ENCODE measurements around the gene ZBTB39.
"Not testable (repeated sequence)": the region's sequence is repeated elsewhere in the genome, so short reads cannot be mapped to it uniquely, and the experiment has no call there.

The ZBTB39 gene

DNA sequence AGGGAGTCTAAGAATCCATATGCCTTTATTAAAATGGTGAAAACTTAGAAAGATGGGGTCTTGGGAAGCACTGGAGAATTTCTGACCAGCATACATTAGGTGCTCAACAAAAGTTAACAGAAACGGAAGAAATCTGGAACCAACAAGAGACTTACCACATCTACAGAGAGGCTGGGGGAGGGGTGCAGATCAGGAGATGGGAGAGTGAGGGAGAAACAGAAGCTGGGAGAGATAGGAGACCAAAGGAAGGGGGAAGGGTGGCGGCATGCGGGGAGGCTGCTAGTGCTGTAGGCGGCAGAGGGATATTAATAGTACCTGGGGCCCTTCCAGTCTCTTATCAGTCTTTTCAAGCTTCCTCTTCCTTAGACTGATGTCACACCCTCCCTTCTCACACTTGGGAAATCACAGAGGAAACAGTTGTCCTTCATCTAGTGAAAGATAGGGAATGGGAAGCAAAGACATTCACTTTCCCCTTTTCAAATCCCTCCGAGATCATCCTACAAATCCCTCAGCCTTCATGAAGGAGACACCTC lies 18.1 kb downstream of the ZBTB39 start:
- TF ChIP-seq, protein P1, sequence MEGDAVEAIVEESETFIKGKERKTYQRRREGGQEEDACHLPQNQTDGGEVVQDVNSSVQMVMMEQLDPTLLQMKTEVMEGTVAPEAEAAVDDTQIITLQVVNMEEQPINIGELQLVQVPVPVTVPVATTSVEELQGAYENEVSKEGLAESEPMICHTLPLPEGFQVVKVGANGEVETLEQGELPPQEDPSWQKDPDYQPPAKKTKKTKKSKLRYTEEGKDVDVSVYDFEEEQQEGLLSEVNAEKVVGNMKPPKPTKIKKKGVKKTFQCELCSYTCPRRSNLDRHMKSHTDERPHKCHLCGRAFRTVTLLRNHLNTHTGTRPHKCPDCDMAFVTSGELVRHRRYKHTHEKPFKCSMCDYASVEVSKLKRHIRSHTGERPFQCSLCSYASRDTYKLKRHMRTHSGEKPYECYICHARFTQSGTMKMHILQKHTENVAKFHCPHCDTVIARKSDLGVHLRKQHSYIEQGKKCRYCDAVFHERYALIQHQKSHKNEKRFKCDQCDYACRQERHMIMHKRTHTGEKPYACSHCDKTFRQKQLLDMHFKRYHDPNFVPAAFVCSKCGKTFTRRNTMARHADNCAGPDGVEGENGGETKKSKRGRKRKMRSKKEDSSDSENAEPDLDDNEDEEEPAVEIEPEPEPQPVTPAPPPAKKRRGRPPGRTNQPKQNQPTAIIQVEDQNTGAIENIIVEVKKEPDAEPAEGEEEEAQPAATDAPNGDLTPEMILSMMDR (IDR thresholded peaks at IDR 0.05; ENCODE audit: low read length, missing control alignments): no peak
- no peak overlapping the region for H3K4me3 ChIP-seq (replicated peaks; ENCODE audit: low read depth, low read length)

DNA sequence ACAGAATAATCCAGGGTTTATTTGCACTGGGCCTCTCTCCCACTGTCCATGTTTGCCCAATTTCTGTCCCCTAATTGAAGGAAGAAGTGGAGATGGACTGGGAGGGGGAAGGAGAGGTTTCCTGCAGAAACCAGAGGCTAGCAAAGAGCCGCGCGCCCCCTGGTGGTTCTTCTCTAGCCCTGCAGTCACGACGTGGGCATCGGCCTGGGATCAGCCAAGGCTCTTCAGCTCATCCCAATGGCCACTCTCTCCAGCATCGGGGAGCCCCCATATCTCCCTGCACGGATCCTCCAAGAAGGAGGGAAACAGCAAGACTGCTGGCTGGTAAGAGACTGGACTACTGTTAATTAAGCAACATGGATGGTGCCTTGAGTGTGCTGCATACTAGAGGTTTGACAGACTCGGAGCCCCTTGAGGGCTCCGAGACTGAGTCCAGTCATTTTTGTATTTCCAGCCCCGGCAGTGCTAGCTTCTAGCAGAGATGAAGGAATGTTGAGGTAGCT lies 18.7 kb downstream of the ZBTB39 start:
- no peak overlapping the region for H3K4me3 ChIP-seq (replicated peaks; ENCODE audit: low read depth, low read length)
- TF ChIP-seq, protein P1 (IDR thresholded peaks at IDR 0.05; ENCODE audit: low read length, missing control alignments): peak; percentile 93
- DNase-seq (ENCODE audit: low read depth): peak; percentile 82

More for the DNA sequence above, 18.1 kb downstream of the ZBTB39 start:
- peak; percentile 39 for DNase-seq (ENCODE audit: low read depth)

DNA sequence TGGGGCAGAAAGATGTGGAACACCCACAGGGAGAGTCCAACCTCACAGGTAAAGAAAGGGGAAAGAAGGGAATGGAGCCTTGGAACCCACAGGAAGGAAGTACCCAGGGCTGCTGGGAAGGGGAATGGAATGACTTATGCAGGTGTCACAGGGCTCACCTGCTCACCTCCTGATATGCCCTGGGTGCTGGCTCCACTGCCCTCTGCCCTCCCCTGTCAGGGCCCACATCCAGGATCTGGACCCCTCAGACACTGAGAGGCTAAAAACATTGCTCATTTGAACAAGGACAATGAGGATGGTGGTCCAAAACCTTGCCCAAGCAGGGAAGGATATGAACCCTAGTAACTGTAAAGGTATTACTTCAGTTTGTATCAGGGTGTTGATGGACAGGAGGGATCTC lies 19.3 kb downstream of the ZBTB39 start:
- TF ChIP-seq, protein P1 (IDR thresholded peaks at IDR 0.05; ENCODE audit: low read length, missing control alignments): no peak
- DNase-seq (ENCODE audit: low read depth): no peak

DNA sequence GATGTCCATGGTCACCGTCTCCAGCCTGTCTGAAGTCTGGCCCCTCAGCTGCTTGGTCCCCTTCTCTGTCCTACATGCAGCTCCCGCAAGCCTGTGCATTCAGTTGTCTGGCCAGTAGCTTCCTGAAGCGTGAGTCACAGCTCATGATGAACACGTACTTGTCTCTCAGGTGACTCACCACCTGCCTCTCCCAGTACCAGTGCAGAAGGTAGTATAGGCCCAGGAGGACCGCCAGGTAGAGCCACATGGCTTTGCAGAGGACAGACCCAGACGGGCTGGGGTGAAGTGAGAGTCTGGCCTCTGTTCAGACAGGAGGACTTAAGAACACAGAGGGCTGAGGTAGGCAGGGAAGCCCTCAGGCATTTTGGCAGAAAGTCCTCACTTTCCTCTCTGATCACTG lies 20.6 kb downstream of the ZBTB39 start:
- not testable (repeated sequence) for DNase-seq (ENCODE audit: low read depth); H3K4me3 ChIP-seq (replicated peaks; ENCODE audit: low read depth, low read length)

More for the DNA sequence above, 19.3 kb downstream of the ZBTB39 start:
- H3K4me3 ChIP-seq (replicated peaks; ENCODE audit: low read depth, low read length): no peak overlapping the region

DNA sequence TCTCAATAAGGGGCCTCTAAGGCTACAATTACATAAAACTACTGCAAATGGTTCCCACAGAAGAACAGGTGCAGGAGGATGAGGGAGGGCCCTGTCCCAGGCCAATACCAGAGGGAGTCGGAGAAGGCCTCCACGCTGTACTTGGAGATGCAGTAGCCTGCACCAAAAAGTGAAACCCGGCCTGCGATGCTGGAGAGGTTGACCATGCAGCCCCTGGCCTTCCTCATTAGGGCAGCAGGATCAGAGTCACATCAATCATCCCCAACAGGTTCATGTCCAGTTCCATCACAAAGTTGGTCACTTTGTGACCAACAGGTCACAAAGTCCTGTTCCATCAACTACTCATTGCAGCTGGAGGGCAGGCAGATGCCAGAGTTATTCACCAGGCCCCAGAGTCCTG lies 23.0 kb downstream of the ZBTB39 start:
- no peak for DNase-seq (ENCODE audit: low read depth)
- TF ChIP-seq, protein P1 (IDR thresholded peaks at IDR 0.05; ENCODE audit: low read length, missing control alignments): no peak

DNA sequence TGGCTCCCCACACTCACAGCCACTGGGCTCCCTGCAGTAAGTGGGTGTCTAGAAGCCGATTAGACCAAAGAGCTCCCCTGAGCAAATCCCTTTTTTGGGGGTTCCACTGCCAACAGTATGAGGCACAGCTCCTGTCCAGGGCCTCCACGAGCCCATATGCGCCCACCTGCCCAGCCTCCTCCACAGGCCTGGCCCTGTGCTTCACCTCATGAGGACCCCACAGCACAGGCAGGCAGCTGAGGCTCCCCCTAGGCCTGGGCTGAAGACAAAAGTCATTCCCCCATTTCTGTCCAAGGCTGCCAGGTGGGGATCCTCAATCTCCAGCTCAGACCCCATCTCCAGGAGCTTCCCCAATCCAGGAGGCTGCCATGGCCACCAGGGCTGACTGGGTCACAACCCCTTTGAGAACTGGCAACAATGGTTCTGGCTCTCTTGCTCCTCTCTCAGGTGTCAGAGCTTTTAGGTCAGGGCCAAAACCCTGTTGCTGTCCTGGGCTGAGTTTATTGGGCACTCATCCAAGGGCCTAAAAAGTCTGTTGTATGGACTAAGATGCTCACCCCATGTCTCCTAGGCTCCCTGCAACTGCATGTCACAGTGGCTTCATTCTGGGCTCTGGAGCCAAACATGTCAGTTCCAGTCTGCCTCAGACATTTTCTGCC lies 23.6 kb downstream of the ZBTB39 start:
- not testable (repeated sequence) for DNase-seq (ENCODE audit: low read depth); H3K4me3 ChIP-seq (replicated peaks; ENCODE audit: low read depth, low read length)

More for the DNA sequence above, 23.0 kb downstream of the ZBTB39 start:
- no peak overlapping the region for H3K4me3 ChIP-seq (replicated peaks; ENCODE audit: low read depth, low read length)

DNA sequence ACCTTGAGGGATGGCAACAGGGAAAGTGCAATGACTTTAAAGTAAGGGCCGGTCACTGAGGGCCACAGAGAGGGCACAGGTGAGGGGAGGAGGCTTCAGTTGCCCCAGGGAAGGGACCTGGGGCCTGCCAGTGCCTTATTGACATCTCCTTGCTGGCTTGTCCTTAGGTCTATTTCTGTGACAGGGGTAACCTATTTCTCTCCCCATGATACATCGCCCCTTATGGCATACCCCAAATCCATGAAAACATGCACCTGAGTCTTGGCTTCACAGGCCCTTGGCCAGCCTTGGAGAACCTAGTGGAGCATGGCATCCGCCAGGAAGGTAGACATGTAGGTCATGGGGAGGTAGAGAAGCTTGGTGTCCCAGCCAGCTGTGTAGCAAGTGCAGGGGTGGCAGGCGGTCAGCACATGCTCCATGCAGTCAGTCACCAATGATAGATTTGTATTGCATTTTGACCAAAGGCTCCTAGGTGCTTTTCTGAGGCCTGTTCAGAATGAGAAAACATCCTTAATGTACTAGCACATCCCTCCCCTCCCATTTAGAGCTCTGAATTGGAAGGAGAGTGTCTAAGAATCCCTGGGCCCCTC lies 25.3 kb downstream of the ZBTB39 start:
- TF ChIP-seq, protein P1 (IDR thresholded peaks at IDR 0.05; ENCODE audit: low read length, missing control alignments): no peak
- H3K4me3 ChIP-seq (replicated peaks; ENCODE audit: low read depth, low read length): no peak overlapping the region
- no peak for DNase-seq (ENCODE audit: low read depth)

DNA sequence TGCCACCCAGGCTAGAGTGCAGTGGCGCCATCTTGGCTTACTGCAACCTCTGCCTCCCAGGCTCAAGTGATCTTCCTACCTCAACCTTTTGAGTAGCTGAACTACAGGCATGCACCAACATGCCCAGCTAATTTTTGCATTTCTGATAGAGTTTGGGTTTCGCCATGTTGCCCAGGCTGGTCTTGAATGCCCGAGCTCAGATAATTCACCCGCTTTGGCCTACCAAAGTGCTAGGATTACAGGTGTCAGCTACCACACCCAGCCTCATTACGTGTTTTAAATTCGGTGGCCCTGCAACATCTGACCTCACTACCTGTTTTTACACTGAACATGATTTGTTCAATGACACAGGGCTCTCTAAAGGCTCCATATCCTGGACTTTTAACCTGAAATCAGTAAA lies 26.1 kb downstream of the ZBTB39 start:
- H3K4me3 ChIP-seq (replicated peaks; ENCODE audit: low read depth, low read length): no peak overlapping the region
- TF ChIP-seq, protein P1 (IDR thresholded peaks at IDR 0.05; ENCODE audit: low read length, missing control alignments): no peak
- DNase-seq (ENCODE audit: low read depth): no peak
